Suprapubic skin (tissue), 3 donors: ENCODE data around the gene CLIP1.

ENCODE experiments used
- POLR2A ChIP-seq, 2 donors: fragments of 450-650 bp; IDR thresholded peaks; one replicate each; pipeline ENCODE4 v1.6.1; 2017; ENCODE audit warnings: antibody characterized with exemption in 2 of 2, mild to moderate bottlenecking in 2 of 2, moderate library complexity in 2 of 2
- TF ChIP-seq, protein P1 (sequence below), 2 donors: fragments of 200-600 bp in 1 of 2; fragments of 450-650 bp in 1 of 2; sonication (generic) in 1 of 2; IDR thresholded peaks; one replicate each; pipeline ENCODE4 v1.5.1; 2016 to 2019; ENCODE audit warnings: antibody characterized with exemption in 2 of 2, mild to moderate bottlenecking in 1 of 2, moderate library complexity in 1 of 2

DNA sequence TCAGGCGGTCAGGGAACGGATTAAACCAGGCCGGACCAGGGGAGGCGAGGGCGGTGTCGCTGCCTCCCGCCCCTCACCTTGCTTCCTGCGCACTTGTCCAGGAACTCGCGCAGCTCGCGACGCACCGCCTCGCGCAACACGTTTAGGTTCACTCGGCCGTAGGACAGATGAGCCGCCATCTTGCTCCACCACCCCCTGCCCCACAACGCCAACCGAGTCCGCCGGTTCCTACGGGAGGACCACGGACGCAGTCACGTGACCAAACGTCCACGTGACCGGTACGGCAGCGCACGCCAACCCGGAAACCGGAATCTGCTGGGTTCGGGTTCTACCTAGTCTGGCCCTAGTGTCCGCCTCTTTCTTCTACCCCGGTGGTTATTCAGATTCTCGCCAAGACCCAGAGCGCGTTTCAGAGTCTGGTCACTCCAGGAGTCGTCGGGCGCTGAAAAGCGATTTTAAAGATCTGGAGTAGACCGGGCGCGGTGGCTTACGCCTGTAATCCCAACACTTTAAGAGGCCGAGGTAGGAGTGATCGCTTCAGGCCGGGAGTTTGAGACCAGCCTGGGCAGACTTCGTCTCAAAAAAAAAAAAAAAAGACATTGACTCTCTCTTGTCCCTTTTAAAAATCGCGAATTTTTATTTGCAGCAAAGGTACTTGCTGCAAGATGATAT is 156.1 kb downstream of the CLIP1 start, which contains the start of gene VPS33A:
- TF ChIP-seq, protein P1, sequence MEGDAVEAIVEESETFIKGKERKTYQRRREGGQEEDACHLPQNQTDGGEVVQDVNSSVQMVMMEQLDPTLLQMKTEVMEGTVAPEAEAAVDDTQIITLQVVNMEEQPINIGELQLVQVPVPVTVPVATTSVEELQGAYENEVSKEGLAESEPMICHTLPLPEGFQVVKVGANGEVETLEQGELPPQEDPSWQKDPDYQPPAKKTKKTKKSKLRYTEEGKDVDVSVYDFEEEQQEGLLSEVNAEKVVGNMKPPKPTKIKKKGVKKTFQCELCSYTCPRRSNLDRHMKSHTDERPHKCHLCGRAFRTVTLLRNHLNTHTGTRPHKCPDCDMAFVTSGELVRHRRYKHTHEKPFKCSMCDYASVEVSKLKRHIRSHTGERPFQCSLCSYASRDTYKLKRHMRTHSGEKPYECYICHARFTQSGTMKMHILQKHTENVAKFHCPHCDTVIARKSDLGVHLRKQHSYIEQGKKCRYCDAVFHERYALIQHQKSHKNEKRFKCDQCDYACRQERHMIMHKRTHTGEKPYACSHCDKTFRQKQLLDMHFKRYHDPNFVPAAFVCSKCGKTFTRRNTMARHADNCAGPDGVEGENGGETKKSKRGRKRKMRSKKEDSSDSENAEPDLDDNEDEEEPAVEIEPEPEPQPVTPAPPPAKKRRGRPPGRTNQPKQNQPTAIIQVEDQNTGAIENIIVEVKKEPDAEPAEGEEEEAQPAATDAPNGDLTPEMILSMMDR (IDR thresholded peaks at IDR 0.05) = no peak
- peak in 1 of 2 donors; percentile 52 for TF ChIP-seq POLR2A (IDR thresholded peaks at IDR 0.05)
